Caco-2 (cell line): ENCODE results near the gene KDM4C. TPM values are rescaled to one million over a fixed set of nuclear protein-coding genes. Genes with fewer than 3 reads are reported as not detected.
"Not testable (repeated sequence)": the region's sequence is repeated elsewhere in the genome, so short reads cannot be mapped to it uniquely, and the experiment has no call there.

Experiments used
- BruUV-seq: library from RNA; stranded (reverse); fragments of 400-500 nt; replicated peaks from 2 replicates; lab custom pipeline; 2021; lab: Mats Ljungman, UMichigan
- CTCF ChIA-PET: fragments of 300-600 bp; sonication (Branson Sonifier 250); formaldehyde crosslinking; loops from one replicate; lab custom pipeline; 2022; ENCODE audit warnings: antibody characterized with exemption; lab: Charles Lee
- POLR2A ChIA-PET: fragments of 300-600 bp; sonication (Branson Sonifier 250); formaldehyde crosslinking; loops from one replicate; lab custom pipeline; 2022; ENCODE audit warnings: antibody characterized with exemption; lab: Charles Lee
- DNase-seq, 2 experiments: peaks; one replicate each; pipeline versions ENCODE4 v3.0.0 to v3.0.0-alpha.2; 2020 to 2022
- H3K27me3 ChIP-seq: replicated peaks from 2 replicates; pipeline ENCODE4 v1.6.0; 2011; ENCODE audit warnings: low read length; ENCODE audit not compliant: control insufficient read depth, insufficient read depth
- H3K36me3 ChIP-seq: 2 replicates; pipeline ENCODE4 v1.5.1; 2011; ENCODE audit warnings: low read length; ENCODE audit not compliant: control insufficient read depth, insufficient read depth
- H3K4me1 ChIP-seq: fragments of 250-450 bp; sonication (Bioruptor Pico); 2 replicates; pipeline ENCODE4 v1.5.1; 2020; ENCODE audit warnings: mild to moderate bottlenecking
- H3K4me3 ChIP-seq: 2 replicates; pipeline ENCODE4 v1.5.1; 2011; ENCODE audit warnings: low read depth, mild to moderate bottlenecking, control low read depth, low read length
- H3K9me3 ChIP-seq: fragments of 250-450 bp; sonication (Bioruptor Pico); 2 replicates; pipeline ENCODE4 v1.5.1; 2020; ENCODE audit warnings: mild to moderate bottlenecking, moderate library complexity
- H3K27ac Mint-ChIP-seq: one replicate; pipeline ENCODE4 v1.8.0; 2022; ENCODE audit warnings: mixed read lengths; ENCODE audit not compliant: unreplicated experiment
- H3K27me3 Mint-ChIP-seq: one replicate; pipeline ENCODE4 v1.8.0; 2022; ENCODE audit warnings: mixed read lengths; ENCODE audit not compliant: insufficient read depth, unreplicated experiment
- H3K36me3 Mint-ChIP-seq: one replicate; pipeline ENCODE4 v1.8.0; 2022; ENCODE audit warnings: mild to moderate bottlenecking, mixed read lengths; ENCODE audit not compliant: insufficient read depth, unreplicated experiment
- H3K4me1 Mint-ChIP-seq: one replicate; pipeline ENCODE4 v1.8.0; 2022; ENCODE audit warnings: low read depth, mixed read lengths; ENCODE audit not compliant: unreplicated experiment
- H3K4me3 Mint-ChIP-seq: one replicate; pipeline ENCODE4 v1.8.0; 2022; ENCODE audit warnings: mild to moderate bottlenecking, moderate library complexity, mixed read lengths; ENCODE audit not compliant: unreplicated experiment
- H3K9me3 Mint-ChIP-seq: one replicate; pipeline ENCODE4 v1.8.0; 2022; ENCODE audit warnings: mixed read lengths; ENCODE audit not compliant: unreplicated experiment
- intact Hi-C: fragments of 100-400 bp; cut with micrococcal nuclease; formaldehyde crosslinking; loops from one replicate; pipeline ENCODE4 v1.10.0; 2022; ENCODE audit not compliant: unreplicated experiment
- total RNA-seq: library from RNA; stranded (reverse); gene quantifications from 2 replicates; pipeline ENCODE4 v1.2.3, GENCODE V29; 2022
- TF ChIP-seq, protein P1 (sequence below), 2 experiments: fragments of 200-600 bp in 1 of 2; IDR thresholded peaks; 1 replicate in 1 of 2; 2 replicates in 1 of 2; pipeline versions ENCODE4 v1.5.1 to v1.8.0; 2011 to 2022; ENCODE audit warnings: antibody characterized with exemption in 1 of 2, control low read depth in 1 of 2, inconsistent platforms in 1 of 2, low read depth in 1 of 2, low read length in 1 of 2, mild to moderate bottlenecking in 1 of 2, moderate library complexity in 1 of 2; ENCODE audit not compliant: insufficient read depth in 1 of 2, severe bottlenecking in 1 of 2, unreplicated experiment in 1 of 2

The KDM4C gene
- total RNA-seq, 1 experiment from 2014 or later: 40.3 TPM

DNA sequence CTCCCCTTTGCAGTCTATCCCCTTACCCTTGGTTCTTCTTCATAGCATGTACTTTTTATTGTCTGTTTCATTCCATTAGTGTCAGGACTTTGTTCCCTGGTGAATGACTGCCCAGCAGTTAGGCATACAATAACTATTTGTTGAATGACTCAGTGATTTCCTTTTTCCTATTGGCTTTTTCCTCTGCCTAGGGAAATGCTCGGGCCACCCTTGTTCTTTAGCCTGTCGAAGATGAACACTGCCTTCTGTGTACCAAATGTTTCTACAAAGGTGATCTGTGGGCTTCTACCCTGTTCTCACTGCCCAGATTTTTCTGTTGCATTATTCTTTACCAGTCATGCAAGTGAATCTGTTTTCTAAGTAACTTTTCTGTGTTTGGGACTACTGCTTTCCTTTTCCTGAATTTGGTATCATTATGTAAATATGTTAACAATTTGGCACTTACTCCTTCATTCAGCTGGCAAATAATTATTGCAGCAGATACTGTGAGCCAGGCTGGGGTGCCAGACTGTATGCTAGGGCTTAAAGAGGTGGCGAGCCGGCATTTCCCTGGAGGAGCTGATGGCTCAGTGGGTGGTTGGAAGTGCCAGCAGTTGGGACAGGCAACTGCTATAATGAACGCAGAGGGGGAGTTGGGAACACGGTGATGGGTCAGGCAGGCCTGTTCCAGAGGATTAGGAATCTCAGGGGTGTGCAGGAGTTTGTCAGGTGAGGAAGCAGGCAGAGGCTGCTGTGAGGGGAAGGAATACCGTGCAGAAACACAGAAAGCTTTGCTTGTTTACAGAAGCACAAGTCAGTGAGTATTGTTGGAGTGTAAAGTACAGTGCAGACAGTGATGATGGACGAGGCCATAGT lies 30.6 kb downstream of the KDM4C start:
- H3K27ac Mint-ChIP-seq: peak overlapping the region; percentile 92
- CTCF ChIA-PET: interaction anchor here (0.6 to 1.1 kb wide), 2 partner anchors 26 to 31 kb away, joined by 3 read pairs; partner anchors contain the start of gene KDM4C
- POLR2A ChIA-PET: interaction anchor here (2.6 kb wide), 1 partner anchor 31 kb away, joined by 14 read pairs; the partner anchor contains the start of gene KDM4C
- H3K36me3 Mint-ChIP-seq: peaks cover 15% of the 10 kb centered on the region
- H3K4me1 Mint-ChIP-seq: peaks cover 34% of the 10 kb centered on the region
- no peaks in the 10 kb centered on the region for H3K27me3 ChIP-seq
- no peak overlapping the region for H3K4me3 ChIP-seq
- TF ChIP-seq, protein P1, sequence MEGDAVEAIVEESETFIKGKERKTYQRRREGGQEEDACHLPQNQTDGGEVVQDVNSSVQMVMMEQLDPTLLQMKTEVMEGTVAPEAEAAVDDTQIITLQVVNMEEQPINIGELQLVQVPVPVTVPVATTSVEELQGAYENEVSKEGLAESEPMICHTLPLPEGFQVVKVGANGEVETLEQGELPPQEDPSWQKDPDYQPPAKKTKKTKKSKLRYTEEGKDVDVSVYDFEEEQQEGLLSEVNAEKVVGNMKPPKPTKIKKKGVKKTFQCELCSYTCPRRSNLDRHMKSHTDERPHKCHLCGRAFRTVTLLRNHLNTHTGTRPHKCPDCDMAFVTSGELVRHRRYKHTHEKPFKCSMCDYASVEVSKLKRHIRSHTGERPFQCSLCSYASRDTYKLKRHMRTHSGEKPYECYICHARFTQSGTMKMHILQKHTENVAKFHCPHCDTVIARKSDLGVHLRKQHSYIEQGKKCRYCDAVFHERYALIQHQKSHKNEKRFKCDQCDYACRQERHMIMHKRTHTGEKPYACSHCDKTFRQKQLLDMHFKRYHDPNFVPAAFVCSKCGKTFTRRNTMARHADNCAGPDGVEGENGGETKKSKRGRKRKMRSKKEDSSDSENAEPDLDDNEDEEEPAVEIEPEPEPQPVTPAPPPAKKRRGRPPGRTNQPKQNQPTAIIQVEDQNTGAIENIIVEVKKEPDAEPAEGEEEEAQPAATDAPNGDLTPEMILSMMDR (IDR thresholded peaks at IDR 0.05; ENCODE audit: insufficient read depth in 1 of 2, low read depth in 1 of 2, low read length in 1 of 2, severe bottlenecking in 1 of 2, unreplicated experiment in 1 of 2): no peak
- no peaks in the 10 kb centered on the region for H3K9me3 ChIP-seq
- H3K4me1 ChIP-seq: peaks cover 47% of the 10 kb centered on the region
- BruUV-seq: TSS peak; percentile 81
- DNase-seq: peak; percentile 59 to 63
- intact Hi-C loops: loop anchor here (1.0 to 2.0 kb wide), 2 partner anchors 8 to 32 kb away; partner anchors contain the start of gene KDM4C
- peak overlapping the region; percentile 85 for H3K4me3 Mint-ChIP-seq
- no peaks in the 10 kb centered on the region for H3K9me3 Mint-ChIP-seq
- H3K27me3 Mint-ChIP-seq: no peaks in the 10 kb centered on the region
- no peaks in the 10 kb centered on the region for H3K36me3 ChIP-seq

DNA sequence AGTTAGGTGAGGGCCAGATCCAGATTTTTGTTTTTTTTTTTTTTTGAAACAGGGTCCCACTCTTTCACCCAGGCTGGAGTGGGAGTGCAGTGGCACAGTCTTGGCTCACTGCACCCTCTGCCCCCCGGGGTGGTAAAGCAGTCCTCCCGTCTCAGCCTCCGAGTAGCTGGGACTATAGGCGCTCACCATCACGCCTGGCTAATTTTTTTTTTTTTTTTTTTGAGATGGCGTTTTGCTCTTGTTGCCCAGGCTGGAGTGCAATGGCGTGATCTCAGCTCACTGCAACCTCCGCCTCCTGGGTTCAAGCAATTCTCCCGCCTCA lies 31.2 kb downstream of the KDM4C start:
- POLR2A ChIA-PET: interaction anchor here (2.6 kb wide), 1 partner anchor 31 kb away, joined by 14 read pairs; the partner anchor contains the start of gene KDM4C
- not testable (repeated sequence) for DNase-seq

DNA sequence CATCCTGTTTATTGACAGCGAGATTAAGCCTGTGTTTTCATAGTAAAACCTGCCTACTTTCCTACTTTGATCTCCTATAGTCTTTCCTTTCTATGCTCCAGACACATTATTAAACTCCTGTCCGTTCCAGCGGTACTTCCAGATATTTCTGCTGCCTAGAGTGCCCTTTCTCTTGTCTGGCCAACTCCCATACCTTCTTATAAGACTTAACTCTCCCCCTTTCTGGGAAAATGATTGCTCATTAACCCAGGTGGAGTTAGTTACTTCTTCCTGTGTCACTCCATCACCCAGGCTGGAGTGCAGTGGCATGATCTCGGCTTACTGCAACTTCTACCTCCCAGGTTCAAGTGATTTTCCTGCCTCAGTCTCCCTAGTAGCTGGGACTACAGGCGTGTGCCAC lies 33.1 kb downstream of the KDM4C start:
- DNase-seq: no peak
- no TSS peak for BruUV-seq
- H3K27me3 ChIP-seq: no peaks in the 10 kb centered on the region
- no peaks in the 10 kb centered on the region for H3K9me3 ChIP-seq
- ChIA-PET POLR2A (no interaction called here), CTCF (no interaction called here)
- no peaks in the 10 kb centered on the region for H3K27me3 Mint-ChIP-seq
- H3K4me1 ChIP-seq: peaks cover 35% of the 10 kb centered on the region
- H3K4me3 Mint-ChIP-seq: peak overlapping the region; percentile 42
- peak overlapping the region; percentile 87 for H3K27ac Mint-ChIP-seq
- no peaks in the 10 kb centered on the region for H3K36me3 ChIP-seq
- intact Hi-C loops: no loop called here
- TF ChIP-seq, protein P1 (IDR thresholded peaks at IDR 0.05; ENCODE audit: insufficient read depth in 1 of 2, low read depth in 1 of 2, low read length in 1 of 2, severe bottlenecking in 1 of 2, unreplicated experiment in 1 of 2): no peak
- H3K36me3 Mint-ChIP-seq: peaks cover 22% of the 10 kb centered on the region
- H3K4me1 Mint-ChIP-seq: peaks cover 25% of the 10 kb centered on the region
- no peaks in the 10 kb centered on the region for H3K9me3 Mint-ChIP-seq
- no peak overlapping the region for H3K4me3 ChIP-seq

More for the DNA sequence above, 31.2 kb downstream of the KDM4C start:
- H3K27me3 Mint-ChIP-seq, H3K36me3 ChIP-seq, H3K27me3 ChIP-seq, H3K9me3 ChIP-seq, BruUV-seq, H3K9me3 Mint-ChIP-seq, H3K4me3 ChIP-seq: not testable (repeated sequence)
- CTCF ChIA-PET: interaction anchor here (0.6 to 1.1 kb wide), 2 partner anchors 26 to 31 kb away, joined by 3 read pairs; partner anchors contain the start of gene KDM4C
- peaks cover 16% of the 10 kb centered on the region for H3K36me3 Mint-ChIP-seq
- H3K27ac Mint-ChIP-seq: peak overlapping the region; percentile 92
- intact Hi-C loops: loop anchor here (2.0 kb wide), 1 partner anchor 32 kb away; the partner anchor contains the start of gene KDM4C
- H3K4me1 Mint-ChIP-seq: peaks cover 28% of the 10 kb centered on the region
- peak overlapping the region; percentile 85 for H3K4me3 Mint-ChIP-seq
- peaks cover 47% of the 10 kb centered on the region for H3K4me1 ChIP-seq
